CD8-positive, alpha-beta memory T cell (primary cell): ENCODE data around the gene TFEB. TPM values are rescaled to one million over a fixed set of nuclear protein-coding genes. Genes with fewer than 3 reads are reported as not detected.
A peak's percentile ranks its signal among the peaks of the same experiment; 100 is the strongest.

Experiments used
- CTCF ChIA-PET: fragments of 350-600 bp; sonication (Branson Sonifier 250); formaldehyde crosslinking; loops from one replicate; lab custom pipeline; 2021; ENCODE audit warnings: antibody characterized with exemption; lab: Charles Lee
- POLR2A ChIA-PET: fragments of 350-600 bp; sonication (Branson Sonifier 250); formaldehyde crosslinking; loops from one replicate; lab custom pipeline; 2021; ENCODE audit warnings: antibody characterized with exemption; lab: Charles Lee
- DNase-seq, 5 donors: peaks; one replicate each; pipeline versions ENCODE4 v3.0.0 to v3.0.0-alpha.2; 2020 to 2022; ENCODE audit warnings: mixed read lengths in 1 of 5
- H3K27ac ChIP-seq: one replicate; pipeline ENCODE4 v1.7.0; 2013; ENCODE audit warnings: low read depth, mild to moderate bottlenecking, low read length, moderate library complexity
- H3K27me3 ChIP-seq: 2 replicates; pipeline ENCODE4 v1.7.0; 2013; ENCODE audit warnings: low read length, mild to moderate bottlenecking; ENCODE audit not compliant: insufficient read depth, poor library complexity, severe bottlenecking
- H3K36me3 ChIP-seq: 2 replicates; pipeline ENCODE4 v1.7.0; 2013; ENCODE audit warnings: mild to moderate bottlenecking, low read length, moderate library complexity; ENCODE audit not compliant: insufficient read depth
- H3K4me1 ChIP-seq: 2 replicates; pipeline ENCODE4 v1.7.0; 2013; ENCODE audit warnings: mild to moderate bottlenecking, low read length, moderate library complexity; ENCODE audit not compliant: insufficient read depth
- H3K4me3 ChIP-seq: 2 replicates; pipeline ENCODE4 v1.7.0; 2013; ENCODE audit warnings: mild to moderate bottlenecking, low read length
- H3K9me3 ChIP-seq: 2 replicates; pipeline ENCODE4 v1.7.0; 2013; ENCODE audit warnings: mild to moderate bottlenecking, low read length
- H3K27ac Mint-ChIP-seq, 8 donors: one replicate each; pipeline ENCODE4 v1.8.0; 2020 to 2021; ENCODE audit warnings: mixed read lengths in 8 of 8, mild to moderate bottlenecking in 6 of 8, inconsistent platforms in 3 of 8, moderate library complexity in 3 of 8
- H3K27me3 Mint-ChIP-seq, 2 donors: one replicate each; pipeline ENCODE4 v1.8.0; 2020 to 2021; ENCODE audit warnings: mixed read lengths in 2 of 2, mild to moderate bottlenecking in 1 of 2, moderate library complexity in 1 of 2
- H3K36me3 Mint-ChIP-seq, 3 donors: one replicate each; pipeline ENCODE4 v1.8.0; 2020 to 2021; ENCODE audit warnings: mixed read lengths in 3 of 3, inconsistent platforms in 1 of 3, mild to moderate bottlenecking in 1 of 3
- H3K4me1 Mint-ChIP-seq, 3 donors: one replicate each; pipeline ENCODE4 v1.8.0; 2020 to 2021; ENCODE audit warnings: mixed read lengths in 3 of 3, inconsistent platforms in 1 of 3, mild to moderate bottlenecking in 1 of 3
- H3K4me3 Mint-ChIP-seq, 7 donors: one replicate each; pipeline ENCODE4 v1.8.0; 2020 to 2021; ENCODE audit warnings: mixed read lengths in 7 of 7, mild to moderate bottlenecking in 6 of 7, moderate library complexity in 4 of 7, inconsistent platforms in 2 of 7
- H3K9me3 Mint-ChIP-seq, 5 donors: one replicate each; pipeline ENCODE4 v1.8.0; 2020 to 2022; ENCODE audit warnings: mixed read lengths in 5 of 5, mild to moderate bottlenecking in 3 of 5, moderate library complexity in 2 of 5, inconsistent platforms in 1 of 5
- polyA plus RNA-seq: library from polyadenylated mRNA; unstranded; fragments of 300-500 nt; fragmentation: Illumina TruSeq; gene quantifications from one replicate; pipeline ENCODE4 v1.2.3, GENCODE V29; 2021
- total RNA-seq, 2 experiments: library from RNA; stranded (reverse); gene quantifications; one replicate each; pipeline ENCODE4 v1.2.3, GENCODE V29; 2021

The TFEB gene
- total and polyA plus RNA-seq, 3 experiments from 2014 or later, result 12.0 to 18.8 (median 12.5) TPM

GRCh38 chr6:41695825-41696224 is 39.6 kb downstream of the TFEB start:
- Histone ChIP-seq H3K27ac (no peak overlapping the region), H3K27me3 (no peaks in the 10 kb centered on the region), H3K4me3 (no peak overlapping the region), H3K4me1 (no peaks in the 10 kb centered on the region), H3K9me3 (no peaks in the 10 kb centered on the region), H3K36me3 (no peaks in the 10 kb centered on the region)
- ChIA-PET CTCF (interaction anchor here (1.3 to 1.7 kb wide), 2 partner anchors 9 to 12 kb away, joined by 3 to 4 read pairs; no protein-coding TSS in a partner anchor), POLR2A (no interaction called here)
- Mint-ChIP-seq H3K27ac (no peak overlapping the region), H3K4me3 (no peak overlapping the region), H3K27me3 (no peaks in the 10 kb centered on the region), H3K9me3 (no peaks in the 10 kb centered on the region), H3K36me3 (peaks cover 0 to 30% (median 4%) of the 10 kb centered on the region in 3 donors), H3K4me1 (peaks cover 0 to 7% (median 5%) of the 10 kb centered on the region in 3 donors)
- DNase-seq, result no peak

- H3K36me3 ChIP-seq, result no peaks in the 10 kb centered on the region
These were observed 40.4 kb downstream of the TFEB start for GRCh38 chr6:41694815-41695526.

GRCh38 chr6:41693281-41694240 is 41.8 kb downstream of the TFEB start:
- Histone ChIP-seq H3K27me3 (no peaks in the 10 kb centered on the region), H3K4me1 (no peaks in the 10 kb centered on the region), H3K4me3 (no peak overlapping the region), H3K9me3 (no peaks in the 10 kb centered on the region), H3K27ac (no peak overlapping the region), H3K36me3 (no peaks in the 10 kb centered on the region)
- Mint-ChIP-seq H3K4me1 (peaks cover 0 to 3% (median 0%) of the 10 kb centered on the region in 3 donors), H3K36me3 (peaks cover 0 to 41% (median 1%) of the 10 kb centered on the region in 3 donors), H3K27me3 (no peaks in the 10 kb centered on the region), H3K4me3 (no peak overlapping the region), H3K27ac (peak overlapping the region in 1 of 8 donors; percentile 47), H3K9me3 (no peaks in the 10 kb centered on the region)
- DNase-seq, result peak in 1 of 5 donors; percentile 39
- POLR2A ChIA-PET, result no interaction called here
- CTCF ChIA-PET, result interaction anchor here (2.2 kb wide), 1 partner anchor 10 kb away, joined by 9 read pairs; no protein-coding TSS in a partner anchor

More at GRCh38 chr6:41694815-41695526, 40.4 kb downstream of the TFEB start:
- H3K27ac ChIP-seq, result no peak overlapping the region
- no peaks in the 10 kb centered on the region for H3K9me3 ChIP-seq
- no peaks in the 10 kb centered on the region for H3K27me3 Mint-ChIP-seq
- POLR2A ChIA-PET, result no interaction called here
- no peaks in the 10 kb centered on the region for H3K9me3 Mint-ChIP-seq
- CTCF ChIA-PET, result interaction anchor here (1.3 to 1.7 kb wide), 2 partner anchors 9 to 11 kb away, joined by 3 to 4 read pairs; no protein-coding TSS in a partner anchor
- H3K4me1 ChIP-seq, result no peaks in the 10 kb centered on the region
- no peak overlapping the region for H3K4me3 ChIP-seq
- H3K4me3 Mint-ChIP-seq, result no peak overlapping the region
- no peaks in the 10 kb centered on the region for H3K27me3 ChIP-seq
- DNase-seq, result peak in 1 of 5 donors; percentile 28
- H3K36me3 Mint-ChIP-seq, result peaks cover 0 to 36% (median 4%) of the 10 kb centered on the region in 3 donors
- H3K4me1 Mint-ChIP-seq, result peaks cover 0 to 7% (median 5%) of the 10 kb centered on the region in 3 donors
- peak overlapping the region in 1 of 8 donors; percentile 50 for H3K27ac Mint-ChIP-seq

GRCh38 chr6:41692730-41693129 is 42.7 kb downstream of the TFEB start:
- POLR2A ChIA-PET, result no interaction called here

GRCh38 chr6:41692080-41692675 is 43.2 kb downstream of the TFEB start:
- peaks cover 0 to 1% (median 0%) of the 10 kb centered on the region in 3 donors for H3K4me1 Mint-ChIP-seq
- peak in 1 of 5 donors; percentile 16 for DNase-seq
- H3K27me3 Mint-ChIP-seq, result peaks cover 0 to 3% of the 10 kb centered on the region in 2 donors
- H3K36me3 Mint-ChIP-seq, result peaks cover 0 to 45% (median 1%) of the 10 kb centered on the region in 3 donors
- H3K36me3 ChIP-seq, result no peaks in the 10 kb centered on the region
- H3K27ac ChIP-seq, result no peak overlapping the region
- H3K27ac Mint-ChIP-seq, result peak overlapping the region in 1 of 8 donors; percentile 92
- no peaks in the 10 kb centered on the region for H3K4me1 ChIP-seq
- no peaks in the 10 kb centered on the region for H3K27me3 ChIP-seq
- ChIA-PET POLR2A (no interaction called here), CTCF (interaction anchor here (1.0 to 2.2 kb wide), 2 partner anchors 8 to 67 kb away, joined by 3 to 9 read pairs; no protein-coding TSS in a partner anchor)
- no peaks in the 10 kb centered on the region for H3K9me3 Mint-ChIP-seq
- no peak overlapping the region for H3K4me3 Mint-ChIP-seq
- no peaks in the 10 kb centered on the region for H3K9me3 ChIP-seq
- no peak overlapping the region for H3K4me3 ChIP-seq

More at GRCh38 chr6:41692730-41693129, 42.7 kb downstream of the TFEB start:
- H3K27me3 Mint-ChIP-seq, result no peaks in the 10 kb centered on the region
- H3K27ac ChIP-seq, result no peak overlapping the region
- H3K9me3 ChIP-seq, result no peaks in the 10 kb centered on the region
- no peaks in the 10 kb centered on the region for H3K27me3 ChIP-seq
- H3K36me3 Mint-ChIP-seq, result peaks cover 0 to 42% (median 1%) of the 10 kb centered on the region in 3 donors
- H3K27ac Mint-ChIP-seq, result peak overlapping the region in 1 of 8 donors; percentile 29
- no peak overlapping the region for H3K4me3 ChIP-seq
- CTCF ChIA-PET, result interaction anchor here (1.0 to 2.2 kb wide), 2 partner anchors 9 to 68 kb away, joined by 3 to 9 read pairs; no protein-coding TSS in a partner anchor
- no peaks in the 10 kb centered on the region for H3K9me3 Mint-ChIP-seq
- no peaks in the 10 kb centered on the region for H3K4me1 ChIP-seq
- H3K36me3 ChIP-seq, result no peaks in the 10 kb centered on the region
- H3K4me1 Mint-ChIP-seq, result peaks cover 0 to 1% (median 0%) of the 10 kb centered on the region in 3 donors
- DNase-seq, result no peak
- H3K4me3 Mint-ChIP-seq, result no peak overlapping the region

- no peaks in the 10 kb centered on the region for H3K27me3 ChIP-seq
- no peaks in the 10 kb centered on the region for H3K36me3 ChIP-seq
- Mint-ChIP-seq H3K27me3 (peaks cover 0 to 3% of the 10 kb centered on the region in 2 donors), H3K27ac (peak overlapping the region in 2 of 8 donors; percentile 39 to 65), H3K36me3 (peaks cover 0 to 47% (median 1%) of the 10 kb centered on the region in 3 donors), H3K9me3 (no peaks in the 10 kb centered on the region), H3K4me3 (no peak overlapping the region), H3K4me1 (peaks cover 0 to 1% (median 0%) of the 10 kb centered on the region in 3 donors)
- ChIA-PET POLR2A (no interaction called here), CTCF (interaction anchor here (1.0 kb wide), 1 partner anchor 67 kb away, joined by 3 read pairs; no protein-coding TSS in a partner anchor)
- H3K27ac ChIP-seq, result no peak overlapping the region
- DNase-seq, result peak in 1 of 5 donors; percentile 37
- H3K4me3 ChIP-seq, result no peak overlapping the region
- no peaks in the 10 kb centered on the region for H3K4me1 ChIP-seq
- H3K9me3 ChIP-seq, result no peaks in the 10 kb centered on the region
These were observed 43.9 kb downstream of the TFEB start for GRCh38 chr6:41691426-41692079.
